ENCODE data around the gene MORN3. TPM values are rescaled to one million over a fixed set of nuclear protein-coding genes. Genes with fewer than 3 reads are reported as not detected.
"Not testable (repeated sequence)": the region's sequence is repeated elsewhere in the genome, so short reads cannot be mapped to it uniquely, and the experiment has no call there.

The MORN3 gene
- total RNA-seq, 1 donor from 2014 or later = 2.8 TPM

- DNase-seq = no peak
Measured at GRCh38 chr12:121638298-121639202, 30.9 kb downstream of the MORN3 start.

- no peak for DNase-seq
Measured at GRCh38 chr12:121637231-121637914, 32.1 kb downstream of the MORN3 start.

GRCh38 chr12:121634836-121635235, 34.6 kb downstream of the MORN3 start:
- no peak for DNase-seq

GRCh38 chr12:121633833-121634196, 35.6 kb downstream of the MORN3 start:
- not testable (repeated sequence) for DNase-seq

GRCh38 chr12:121632069-121632970, 37.1 kb downstream of the MORN3 start:
- no peak for DNase-seq

- no peak for DNase-seq
Measured at GRCh38 chr12:121630791-121631355, 38.6 kb downstream of the MORN3 start.

- DNase-seq = no peak
Measured at GRCh38 chr12:121628536-121628935, 40.9 kb downstream of the MORN3 start.

- DNase-seq = no peak
Measured at GRCh38 chr12:121628037-121628436, 41.4 kb downstream of the MORN3 start.

GRCh38 chr12:121626853-121627640, 42.4 kb downstream of the MORN3 start:
- no peak for DNase-seq

GRCh38 chr12:121626087-121626852, 43.2 kb downstream of the MORN3 start, which contains the start of gene ORAI1:
ORAI1 (plus strand) TSS chr12:121626530.
- DNase-seq = peak; percentile 87

- no peak for DNase-seq
Measured at GRCh38 chr12:121620333-121620891, 49.0 kb downstream of the MORN3 start.

- DNase-seq = no peak
Measured at GRCh38 chr12:121618659-121619233, 50.7 kb downstream of the MORN3 start.

- DNase-seq = no peak
Measured at GRCh38 chr12:121614872-121615467, 54.5 kb downstream of the MORN3 start.

- DNase-seq = no peak
Measured at GRCh38 chr12:121613462-121613861, 56.0 kb downstream of the MORN3 start.

- DNase-seq = no peak
Measured at GRCh38 chr12:121611306-121611705, 58.1 kb downstream of the MORN3 start.

GRCh38 chr12:121610239-121611149, 59.0 kb downstream of the MORN3 start:
- DNase-seq = no peak

- DNase-seq = no peak
Measured at GRCh38 chr12:121608301-121608700, 61.2 kb downstream of the MORN3 start.

GRCh38 chr12:121603581-121603980, 65.9 kb downstream of the MORN3 start:
- no peak for DNase-seq
